ENCODE measurements around the gene TRIM46. TPM values are rescaled to one million over a fixed set of nuclear protein-coding genes. Genes with fewer than 3 reads are reported as not detected.

The TRIM46 gene
- polyA plus RNA-seq, 2 donors: 0.19 to 0.47 TPM

DNA sequence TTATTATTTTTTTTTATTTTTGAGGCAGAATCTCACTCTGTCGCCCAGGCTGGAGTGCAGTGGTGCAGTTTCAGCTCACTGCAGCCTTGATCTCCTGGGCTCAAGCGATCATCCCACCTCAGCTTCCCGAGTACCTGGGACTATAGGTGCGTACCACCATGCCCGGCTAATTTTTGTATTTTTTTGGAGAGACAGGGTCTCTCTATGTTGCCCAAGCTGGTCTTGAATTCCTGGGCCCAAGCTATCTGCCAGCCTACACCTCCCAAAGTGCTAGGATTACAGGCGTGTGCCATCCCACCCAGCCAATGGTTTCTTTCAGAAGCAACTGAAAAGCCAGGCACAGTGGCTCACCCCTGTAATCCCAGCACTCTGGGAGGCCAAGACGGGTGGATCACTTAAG lies 2.8 kb upstream of the TRIM46 start:
- H3K4me3 ChIP-seq (ENCODE audit: low read depth in 1 of 2, low read length in 2 of 2): no peak overlapping the region
- H3K9me3 ChIP-seq (ENCODE audit: control insufficient read depth in 2 of 2, insufficient read depth in 1 of 2, low read depth in 1 of 2, low read length in 1 of 2): no peaks in the 10 kb centered on the region
- 91 to 95% methylated on average over 7 of the region's 7 CpGs for WGBS, 2 donors
- no peak overlapping the region for H3K27ac ChIP-seq (ENCODE audit: low read depth in 2 of 2, low read length in 1 of 2)
- H3K36me3 ChIP-seq (ENCODE audit: control insufficient read depth in 2 of 2, insufficient read depth in 2 of 2, low read length in 1 of 2): peaks cover 0 to 11% of the 10 kb centered on the region in 2 donors
- H3K27me3 ChIP-seq (ENCODE audit: control insufficient read depth in 1 of 2, insufficient read depth in 2 of 2, low read length in 2 of 2): no peaks in the 10 kb centered on the region
- H3K4me1 ChIP-seq (ENCODE audit: control insufficient read depth in 2 of 2, insufficient read depth in 2 of 2, low read length in 1 of 2): peaks cover 0 to 3% of the 10 kb centered on the region in 2 donors

DNA sequence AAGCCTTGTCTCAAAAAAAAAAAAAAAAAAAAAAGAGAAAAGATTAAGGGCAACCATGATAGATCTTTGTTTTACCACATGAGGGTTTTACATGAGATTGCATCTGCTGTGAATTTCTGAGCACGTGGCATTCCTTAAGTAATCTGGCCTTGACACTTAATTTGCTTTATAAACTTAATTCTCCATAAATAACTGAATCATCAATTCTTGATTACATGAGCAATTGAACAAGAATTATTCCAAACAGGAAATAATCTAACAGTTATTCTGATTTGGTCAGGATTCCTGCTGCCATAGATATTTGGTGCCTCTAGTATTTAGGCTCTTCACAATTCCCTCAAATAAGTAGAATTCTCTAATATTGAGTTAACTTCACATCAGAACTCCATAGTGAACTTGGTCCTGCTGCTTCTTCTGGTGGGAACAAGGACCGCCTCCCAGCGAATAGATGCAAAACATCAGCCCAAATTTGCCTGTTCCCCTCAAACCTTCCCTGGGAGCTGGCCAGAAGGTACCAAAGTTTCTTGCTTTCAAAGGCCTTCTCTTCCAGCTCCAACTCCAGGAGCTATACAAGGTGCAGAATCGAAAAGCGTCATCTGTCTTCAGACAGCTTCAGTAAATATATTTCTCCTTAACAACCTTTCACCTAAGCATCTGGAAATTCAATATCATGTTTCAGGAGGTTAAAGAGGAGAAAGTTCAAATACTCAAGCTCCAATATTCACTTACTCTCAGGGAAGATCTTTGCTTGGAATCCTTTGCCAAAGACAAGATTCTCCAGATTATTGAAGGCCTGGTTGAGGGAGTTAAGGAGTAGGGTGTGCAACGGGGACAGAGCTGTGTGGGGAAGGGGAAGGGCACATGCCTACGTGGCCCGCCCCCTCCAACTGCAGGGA lies 1.6 kb upstream of the TRIM46 start:
- Histone ChIP-seq H3K27ac (ENCODE audit: low read depth in 2 of 2, low read length in 1 of 2) (peak overlapping the region; percentile 90 to 96), H3K9me3 (ENCODE audit: control insufficient read depth in 2 of 2, insufficient read depth in 1 of 2, low read depth in 1 of 2, low read length in 1 of 2) (no peaks in the 10 kb centered on the region), H3K4me1 (ENCODE audit: control insufficient read depth in 2 of 2, insufficient read depth in 2 of 2, low read length in 1 of 2) (peaks cover 0 to 7% of the 10 kb centered on the region in 2 donors), H3K4me3 (ENCODE audit: low read depth in 1 of 2, low read length in 2 of 2) (peak overlapping the region; percentile 81 to 86), H3K36me3 (ENCODE audit: control insufficient read depth in 2 of 2, insufficient read depth in 2 of 2, low read length in 1 of 2) (peaks cover 0 to 11% of the 10 kb centered on the region in 2 donors), H3K27me3 (ENCODE audit: control insufficient read depth in 1 of 2, insufficient read depth in 2 of 2, low read length in 2 of 2) (no peaks in the 10 kb centered on the region)
- 42 to 47% methylated on average over 8 of the region's 8 CpGs for WGBS, 2 donors

GRCh38 chr1:155172732-155173477 lies 744 bp upstream of the TRIM46 start, which contains the start of gene KRTCAP2:
Gene KRTCAP2 (minus strand): TSS chr1:155173304. CDS start chr1:155173224, 80 bp downstream.
- Histone ChIP-seq H3K4me1 (ENCODE audit: control insufficient read depth in 2 of 2, insufficient read depth in 2 of 2, low read length in 1 of 2) (peaks cover 0 to 11% of the 10 kb centered on the region in 2 donors), H3K27me3 (ENCODE audit: control insufficient read depth in 1 of 2, insufficient read depth in 2 of 2, low read length in 2 of 2) (no peaks in the 10 kb centered on the region), H3K36me3 (ENCODE audit: control insufficient read depth in 2 of 2, insufficient read depth in 2 of 2, low read length in 1 of 2) (peaks cover 0 to 11% of the 10 kb centered on the region in 2 donors), H3K4me3 (ENCODE audit: low read depth in 1 of 2, low read length in 2 of 2) (peak within 1 kb of the TSS; percentile 81 to 86), H3K27ac (ENCODE audit: low read depth in 2 of 2, low read length in 1 of 2) (peak within 1 kb of the TSS; percentile 90 to 96), H3K9me3 (ENCODE audit: control insufficient read depth in 2 of 2, insufficient read depth in 1 of 2, low read depth in 1 of 2, low read length in 1 of 2) (no peaks in the 10 kb centered on the region)
- WGBS, 2 donors: 0% methylated on average over 49 to 57 of the region's 57 CpGs

DNA sequence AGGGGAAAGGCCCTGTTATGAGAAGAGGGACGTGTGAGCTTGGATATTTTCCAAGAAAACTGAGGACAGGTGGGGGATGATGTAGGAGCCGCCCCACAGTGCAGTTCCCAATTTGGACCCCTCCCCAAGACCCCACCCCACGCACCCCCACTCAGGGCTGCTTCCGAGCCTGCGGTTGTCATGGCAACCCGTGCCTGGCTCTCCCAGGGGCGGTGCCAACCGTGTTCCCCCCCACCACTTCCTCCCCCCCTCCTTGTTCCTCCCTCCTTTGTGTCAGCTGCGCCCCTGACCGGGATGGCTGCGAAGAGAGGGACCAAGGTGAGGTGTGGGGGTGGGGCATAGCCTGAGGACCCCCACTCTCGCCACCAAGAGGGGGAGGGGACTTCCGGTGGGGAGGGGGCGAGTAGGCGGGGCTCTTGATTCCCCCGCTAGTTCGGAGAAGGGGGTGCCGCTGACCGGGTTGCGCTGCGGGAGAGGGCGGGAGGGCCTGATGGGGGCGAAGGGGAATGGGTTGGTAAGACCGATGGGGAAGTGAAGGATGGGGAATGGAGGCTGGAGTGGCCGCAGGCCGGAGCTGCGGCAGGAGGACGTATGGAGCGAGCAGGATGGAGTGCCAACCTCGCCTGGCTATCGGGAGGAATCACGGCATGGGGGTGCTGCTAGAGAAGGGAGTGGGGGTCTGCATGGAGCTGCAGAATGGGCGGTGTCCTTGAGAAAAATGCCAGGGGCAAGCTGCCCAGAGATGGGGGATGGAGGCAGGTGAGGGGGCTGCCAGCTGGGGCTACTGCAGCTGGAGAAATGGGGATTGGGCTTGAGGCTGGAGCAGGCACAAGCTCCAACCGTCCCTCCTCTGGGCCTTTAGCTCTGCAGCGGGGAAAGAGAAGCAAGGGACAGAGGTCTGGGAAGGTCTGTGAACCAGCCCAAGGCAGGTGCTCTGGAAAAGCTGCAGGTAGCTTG lies 953 bp downstream of the TRIM46 start:
- H3K4me1 ChIP-seq (ENCODE audit: control insufficient read depth in 2 of 2, insufficient read depth in 2 of 2, low read length in 1 of 2): peaks cover 0 to 11% of the 10 kb centered on the region in 2 donors
- no peak overlapping the region for H3K27ac ChIP-seq (ENCODE audit: low read depth in 2 of 2, low read length in 1 of 2)
- no peaks in the 10 kb centered on the region for H3K9me3 ChIP-seq (ENCODE audit: control insufficient read depth in 2 of 2, insufficient read depth in 1 of 2, low read depth in 1 of 2, low read length in 1 of 2)
- H3K4me3 ChIP-seq (ENCODE audit: low read depth in 1 of 2, low read length in 2 of 2): peak overlapping the region in 1 of 2 donors; percentile 35
- peaks cover 0 to 6% of the 10 kb centered on the region in 2 donors for H3K36me3 ChIP-seq (ENCODE audit: control insufficient read depth in 2 of 2, insufficient read depth in 2 of 2, low read length in 1 of 2)
- no peaks in the 10 kb centered on the region for H3K27me3 ChIP-seq (ENCODE audit: control insufficient read depth in 1 of 2, insufficient read depth in 2 of 2, low read length in 2 of 2)
- 13% methylated on average over 30 to 35 of the region's 35 CpGs for WGBS, 2 donors

DNA sequence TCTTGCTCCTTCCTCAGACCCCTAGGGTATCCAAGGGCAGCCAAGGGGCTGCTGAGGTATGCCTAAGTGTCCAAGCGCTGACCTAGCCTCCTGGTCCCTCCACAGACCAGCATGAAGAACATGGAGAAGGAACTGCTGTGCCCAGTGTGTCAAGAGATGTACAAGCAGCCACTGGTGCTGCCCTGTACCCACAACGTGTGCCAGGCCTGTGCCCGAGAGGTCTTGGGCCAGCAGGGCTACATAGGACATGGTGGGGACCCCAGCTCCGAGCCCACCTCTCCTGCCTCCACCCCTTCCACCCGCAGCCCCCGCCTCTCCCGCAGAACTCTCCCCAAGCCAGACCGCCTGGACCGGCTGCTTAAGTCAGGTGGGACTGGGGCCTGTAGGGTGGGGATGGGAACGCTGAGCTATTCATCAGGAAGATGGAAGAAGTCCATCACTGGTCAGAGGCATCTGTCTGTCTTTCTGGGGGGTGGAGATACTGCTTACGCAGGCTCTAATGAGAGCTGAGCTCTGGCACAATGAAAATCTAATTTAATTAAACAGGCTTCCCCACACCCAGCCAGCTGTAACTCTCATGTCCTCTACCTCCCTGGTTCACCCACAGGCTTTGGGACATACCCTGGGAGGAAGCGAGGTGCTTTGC lies 1.8 kb downstream of the TRIM46 start:
- peaks cover 0 to 3% of the 10 kb centered on the region in 2 donors for H3K36me3 ChIP-seq (ENCODE audit: control insufficient read depth in 2 of 2, insufficient read depth in 2 of 2, low read length in 1 of 2)
- no peaks in the 10 kb centered on the region for H3K27me3 ChIP-seq (ENCODE audit: control insufficient read depth in 1 of 2, insufficient read depth in 2 of 2, low read length in 2 of 2)
- 89% methylated on average over 12 of the region's 12 CpGs for WGBS, 2 donors
- no peak overlapping the region for H3K4me3 ChIP-seq (ENCODE audit: low read depth in 1 of 2, low read length in 2 of 2)
- H3K4me1 ChIP-seq (ENCODE audit: control insufficient read depth in 2 of 2, insufficient read depth in 2 of 2, low read length in 1 of 2): peaks cover 0 to 11% of the 10 kb centered on the region in 2 donors
- no peak overlapping the region for H3K27ac ChIP-seq (ENCODE audit: low read depth in 2 of 2, low read length in 1 of 2)
- H3K9me3 ChIP-seq (ENCODE audit: control insufficient read depth in 2 of 2, insufficient read depth in 1 of 2, low read depth in 1 of 2, low read length in 1 of 2): no peaks in the 10 kb centered on the region

GRCh38 chr1:155175927-155176371 lies 2.3 kb downstream of the TRIM46 start:
- no peaks in the 10 kb centered on the region for H3K9me3 ChIP-seq (ENCODE audit: control insufficient read depth in 2 of 2, insufficient read depth in 1 of 2, low read depth in 1 of 2, low read length in 1 of 2)
- H3K27me3 ChIP-seq (ENCODE audit: control insufficient read depth in 1 of 2, insufficient read depth in 2 of 2, low read length in 2 of 2): no peaks in the 10 kb centered on the region
- peaks cover 0 to 11% of the 10 kb centered on the region in 2 donors for H3K4me1 ChIP-seq (ENCODE audit: control insufficient read depth in 2 of 2, insufficient read depth in 2 of 2, low read length in 1 of 2)
- WGBS, 2 donors: 78 to 88% methylated on average over 9 of the region's 9 CpGs
- H3K36me3 ChIP-seq (ENCODE audit: control insufficient read depth in 2 of 2, insufficient read depth in 2 of 2, low read length in 1 of 2): peaks cover 0 to 3% of the 10 kb centered on the region in 2 donors
- H3K27ac ChIP-seq (ENCODE audit: low read depth in 2 of 2, low read length in 1 of 2): no peak overlapping the region
- no peak overlapping the region for H3K4me3 ChIP-seq (ENCODE audit: low read depth in 1 of 2, low read length in 2 of 2)

DNA sequence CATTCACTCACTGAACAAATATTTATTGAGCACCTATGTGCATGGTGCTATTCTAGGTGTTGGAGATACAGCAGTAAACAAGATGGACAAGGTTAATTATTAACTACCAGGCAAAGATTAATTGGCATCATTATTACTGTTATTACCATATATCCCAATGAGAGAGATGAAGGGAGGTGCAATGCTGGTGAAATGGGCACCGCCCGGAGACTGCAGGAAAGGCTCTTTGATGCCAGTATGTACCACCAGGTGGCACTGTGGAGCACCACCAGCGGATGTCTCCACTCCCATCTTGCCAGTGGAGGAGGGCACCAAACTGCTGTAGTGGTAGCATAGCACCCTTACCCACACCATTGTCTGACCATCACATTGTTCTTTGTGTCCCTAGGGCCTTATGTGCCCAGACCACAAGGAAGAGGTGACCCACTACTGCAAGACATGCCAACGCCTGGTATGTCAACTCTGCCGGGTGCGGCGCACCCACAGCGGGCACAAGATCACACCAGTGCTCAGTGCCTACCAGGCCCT lies 3.0 kb downstream of the TRIM46 start:
- H3K9me3 ChIP-seq (ENCODE audit: control insufficient read depth in 2 of 2, insufficient read depth in 1 of 2, low read depth in 1 of 2, low read length in 1 of 2): no peaks in the 10 kb centered on the region
- peak overlapping the region; percentile 67 to 82 for H3K27ac ChIP-seq (ENCODE audit: low read depth in 2 of 2, low read length in 1 of 2)
- H3K27me3 ChIP-seq (ENCODE audit: control insufficient read depth in 1 of 2, insufficient read depth in 2 of 2, low read length in 2 of 2): no peaks in the 10 kb centered on the region
- peaks cover 0 to 11% of the 10 kb centered on the region in 2 donors for H3K4me1 ChIP-seq (ENCODE audit: control insufficient read depth in 2 of 2, insufficient read depth in 2 of 2, low read length in 1 of 2)
- peaks cover 0 to 3% of the 10 kb centered on the region in 2 donors for H3K36me3 ChIP-seq (ENCODE audit: control insufficient read depth in 2 of 2, insufficient read depth in 2 of 2, low read length in 1 of 2)
- whole genome bisulfite sequencing, 2 donors: 62% methylated on average over 8 of the region's 8 CpGs
- H3K4me3 ChIP-seq (ENCODE audit: low read depth in 1 of 2, low read length in 2 of 2): no peak overlapping the region

DNA sequence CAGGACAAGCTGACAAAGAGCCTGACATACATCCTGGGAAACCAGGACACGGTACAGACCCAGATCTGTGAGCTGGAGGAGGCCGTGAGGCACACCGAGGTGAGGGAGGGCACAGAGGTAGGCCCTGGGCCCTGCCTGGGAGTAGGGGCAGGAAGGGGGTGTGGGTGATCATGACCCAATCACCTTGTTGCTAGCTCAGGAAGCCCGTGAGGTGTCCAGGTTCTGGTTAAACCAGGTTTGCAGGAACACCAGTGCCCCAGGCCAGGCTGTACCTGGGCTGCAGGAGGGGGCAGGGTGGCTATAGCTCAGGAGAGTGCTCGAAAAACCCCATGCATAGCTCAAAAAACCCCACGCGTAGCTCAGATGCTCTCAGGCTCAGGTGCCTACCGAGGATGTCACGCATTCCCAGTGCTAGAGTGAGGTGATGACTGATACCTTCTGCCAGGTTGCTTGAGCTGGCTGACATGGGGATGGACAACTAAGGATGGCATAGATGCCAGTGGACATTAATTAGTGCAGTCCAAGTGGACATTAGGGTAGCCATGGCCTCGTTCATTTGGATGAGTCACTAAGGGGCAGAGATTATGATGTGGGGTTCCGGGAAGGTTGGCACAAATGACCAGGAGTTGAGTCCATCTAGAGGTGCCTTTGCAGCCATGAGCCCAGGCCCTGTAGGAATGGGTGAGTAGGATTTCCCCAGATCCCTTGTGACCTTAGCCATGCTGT lies 3.7 kb downstream of the TRIM46 start:
- H3K9me3 ChIP-seq (ENCODE audit: control insufficient read depth in 2 of 2, insufficient read depth in 1 of 2, low read depth in 1 of 2, low read length in 1 of 2): no peaks in the 10 kb centered on the region
- H3K36me3 ChIP-seq (ENCODE audit: control insufficient read depth in 2 of 2, insufficient read depth in 2 of 2, low read length in 1 of 2): peaks cover 0 to 3% of the 10 kb centered on the region in 2 donors
- no peak overlapping the region for H3K4me3 ChIP-seq (ENCODE audit: low read depth in 1 of 2, low read length in 2 of 2)
- H3K27me3 ChIP-seq (ENCODE audit: control insufficient read depth in 1 of 2, insufficient read depth in 2 of 2, low read length in 2 of 2): no peaks in the 10 kb centered on the region
- peaks cover 0 to 11% of the 10 kb centered on the region in 2 donors for H3K4me1 ChIP-seq (ENCODE audit: control insufficient read depth in 2 of 2, insufficient read depth in 2 of 2, low read length in 1 of 2)
- peak overlapping the region; percentile 67 to 82 for H3K27ac ChIP-seq (ENCODE audit: low read depth in 2 of 2, low read length in 1 of 2)
- WGBS, 2 donors: 69 to 72% methylated on average over 11 of the region's 11 CpGs

Data from esophagus (tissue), 2 donors.